EH (cell line): ENCODE measurements around the gene ABHD13.

Experiments
- DNase-seq: peaks from one replicate; pipeline ENCODE4 v3.0.0-alpha.2; 2015; ENCODE audit warnings: low read depth

The ABHD13 gene

GRCh38 chr13:108283110-108283509 lies 64.9 kb downstream of the ABHD13 start:
- DNase-seq, result no peak
